GM21619 (cell line): ENCODE results near the gene PDP2.
"Not testable (repeated sequence)": the region's sequence is repeated elsewhere in the genome, so short reads cannot be mapped to it uniquely, and the experiment has no call there.

Experiments used
- ATAC-seq: cut with Tn5 transposase; IDR thresholded peaks from one replicate; pipeline ENCODE4 v1.9.1; 2021; ENCODE audit not compliant: unreplicated experiment

The PDP2 gene

GRCh38 chr16:66851166-66851964 lies 28.9 kb upstream of the PDP2 start:
- no peak for ATAC-seq

- no peak for ATAC-seq
These were observed 26.8 kb upstream of the PDP2 start for GRCh38 chr16:66853261-66854139.

GRCh38 chr16:66856184-66856730 lies 24.1 kb upstream of the PDP2 start:
- ATAC-seq, result no peak

- ATAC-seq, result no peak
These were observed 23.5 kb upstream of the PDP2 start for GRCh38 chr16:66856801-66857200.

- ATAC-seq, result no peak
These were observed 22.9 kb upstream of the PDP2 start for GRCh38 chr16:66857437-66857836.

GRCh38 chr16:66858740-66859396 lies 21.4 kb upstream of the PDP2 start:
- ATAC-seq, result peak; percentile 50

GRCh38 chr16:66859397-66860068 lies 20.8 kb upstream of the PDP2 start:
- ATAC-seq, result no peak

GRCh38 chr16:66862023-66862520 lies 18.2 kb upstream of the PDP2 start:
- ATAC-seq, result no peak

- no peak for ATAC-seq
These were observed 16.6 kb upstream of the PDP2 start for GRCh38 chr16:66863707-66864106.

GRCh38 chr16:66869424-66869823 lies 10.9 kb upstream of the PDP2 start:
- no peak for ATAC-seq

GRCh38 chr16:66871363-66871762 lies 9.0 kb upstream of the PDP2 start:
- ATAC-seq, result not testable (repeated sequence)

- no peak for ATAC-seq
These were observed 8.5 kb upstream of the PDP2 start for GRCh38 chr16:66871840-66872239.

- ATAC-seq, result no peak
These were observed 7.8 kb upstream of the PDP2 start for GRCh38 chr16:66872559-66872942.

GRCh38 chr16:66872943-66873684 lies 7.2 kb upstream of the PDP2 start:
- ATAC-seq, result peak; percentile 79

GRCh38 chr16:66873685-66874055 lies 6.6 kb upstream of the PDP2 start:
- ATAC-seq, result no peak

GRCh38 chr16:66874079-66874775 lies 6.1 kb upstream of the PDP2 start:
- ATAC-seq, result no peak

- ATAC-seq, result no peak
These were observed 2.2 kb upstream of the PDP2 start for GRCh38 chr16:66878067-66878466.

- peak; percentile 5 for ATAC-seq
These were observed 701 bp downstream of the PDP2 start for GRCh38 chr16:66881014-66881417.

- ATAC-seq, result no peak
These were observed 1.2 kb downstream of the PDP2 start for GRCh38 chr16:66881560-66881959.
